ENCODE measurements around the gene ITGB3.
"Not testable (repeated sequence)": the region's sequence is repeated elsewhere in the genome, so short reads cannot be mapped to it uniquely, and the experiment has no call there.

ITGB3 gene

GRCh38 chr17:47253541-47254402, at the start of gene ITGB3:
Gene ITGB3 (plus strand): TSS chr17:47253827. CDS start chr17:47253862, 35 bp downstream.
- peak; percentile 54 for DNase-seq (ENCODE audit: low read depth)

- no peak for DNase-seq (ENCODE audit: low read depth)
These were observed 49.5 kb upstream of the ITGB3 start for GRCh38 chr17:47203984-47204721.

GRCh38 chr17:47204722-47205418, 48.8 kb upstream of the ITGB3 start:
- DNase-seq (ENCODE audit: low read depth): no peak

GRCh38 chr17:47205419-47205963, 48.1 kb upstream of the ITGB3 start:
- DNase-seq (ENCODE audit: low read depth): peak; percentile 68

- DNase-seq (ENCODE audit: low read depth): no peak
These were observed 46.2 kb upstream of the ITGB3 start for GRCh38 chr17:47207143-47208067.

- DNase-seq (ENCODE audit: low read depth): no peak
These were observed 44.7 kb upstream of the ITGB3 start, which contains the start of gene MYL4 for GRCh38 chr17:47208744-47209488. Gene MYL4 (plus strand): TSS chr17:47209348. CDS start chr17:47209423, 75 bp downstream.

GRCh38 chr17:47209499-47209898, 44.1 kb upstream of the ITGB3 start:
- DNase-seq (ENCODE audit: low read depth): no peak

GRCh38 chr17:47210105-47210504, 43.5 kb upstream of the ITGB3 start:
- DNase-seq (ENCODE audit: low read depth): no peak

- no peak for DNase-seq (ENCODE audit: low read depth)
These were observed 42.8 kb upstream of the ITGB3 start for GRCh38 chr17:47210779-47211178.

- DNase-seq (ENCODE audit: low read depth): no peak
These were observed 41.2 kb upstream of the ITGB3 start for GRCh38 chr17:47212458-47212857.

GRCh38 chr17:47213540-47213939, 40.1 kb upstream of the ITGB3 start:
- DNase-seq (ENCODE audit: low read depth): no peak

- no peak for DNase-seq (ENCODE audit: low read depth)
These were observed 38.7 kb upstream of the ITGB3 start for GRCh38 chr17:47214931-47215330.

- DNase-seq (ENCODE audit: low read depth): not testable (repeated sequence)
These were observed 36.8 kb upstream of the ITGB3 start for GRCh38 chr17:47216821-47217220.

- DNase-seq (ENCODE audit: low read depth): not testable (repeated sequence)
These were observed 36.3 kb upstream of the ITGB3 start for GRCh38 chr17:47217279-47217678.

GRCh38 chr17:47218896-47219430, 34.7 kb upstream of the ITGB3 start:
- DNase-seq (ENCODE audit: low read depth): no peak

GRCh38 chr17:47219621-47220475, 33.8 kb upstream of the ITGB3 start:
- no peak for DNase-seq (ENCODE audit: low read depth)

- no peak for DNase-seq (ENCODE audit: low read depth)
These were observed 33.1 kb upstream of the ITGB3 start for GRCh38 chr17:47220531-47220999.

GRCh38 chr17:47221154-47221553, 32.5 kb upstream of the ITGB3 start:
- no peak for DNase-seq (ENCODE audit: low read depth)

- DNase-seq (ENCODE audit: low read depth): no peak
These were observed 31.6 kb upstream of the ITGB3 start for GRCh38 chr17:47222047-47222446.

All from stromal cell of bone marrow (primary cell).